GM19238 (cell line): ENCODE data around the gene DLX5.

Source experiments
- DNase-seq: peaks from one replicate; pipeline ENCODE4 v3.0.0; 2011; ENCODE audit warnings: low spot score; ENCODE audit not compliant: insufficient read length

DLX5 gene

DNA sequence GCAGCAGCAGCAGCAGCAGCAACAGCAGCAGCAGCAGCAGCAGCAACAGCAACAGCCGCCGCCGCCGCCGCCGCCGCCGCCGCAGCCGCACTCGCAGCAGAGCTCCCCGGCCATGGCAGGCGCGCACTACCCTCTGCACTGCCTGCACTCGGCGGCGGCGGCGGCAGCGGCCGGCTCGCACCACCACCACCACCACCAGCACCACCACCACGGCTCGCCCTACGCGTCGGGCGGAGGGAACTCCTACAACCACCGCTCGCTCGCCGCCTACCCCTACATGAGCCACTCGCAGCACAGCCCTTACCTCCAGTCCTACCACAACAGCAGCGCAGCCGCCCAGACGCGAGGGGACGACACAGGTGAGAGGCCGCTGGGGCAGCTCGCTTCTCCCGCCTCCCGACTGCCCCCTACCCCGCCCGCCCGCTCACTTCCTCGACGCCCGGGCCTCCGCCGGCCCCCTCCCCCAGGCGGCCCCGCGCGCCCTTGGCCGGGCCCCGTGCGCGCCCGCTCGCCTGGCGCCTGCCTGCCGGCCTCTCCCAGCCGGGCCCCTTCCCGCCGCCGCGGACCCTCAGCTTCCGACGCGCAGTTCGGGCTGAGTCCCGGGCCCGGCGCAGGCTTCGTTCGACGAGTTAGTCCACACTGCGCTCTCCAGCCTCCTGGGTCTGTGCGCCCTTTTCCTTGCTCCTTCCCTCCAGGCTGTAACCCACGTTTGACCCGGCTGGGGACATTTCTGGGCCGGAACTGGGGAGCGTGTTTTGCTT, 18.4 kb downstream of the DLX5 start:
- no peak for DNase-seq

- no peak for DNase-seq
These were observed 19.2 kb downstream of the DLX5 start, which contains the start of gene DLX6 for GRCh38 chr7:97005183-97006054. TSS of gene DLX6 (plus strand) at chr7:97005553. CDS start at chr7:97005978, 425 bp downstream.

- DNase-seq: no peak
These were observed 20.1 kb downstream of the DLX5 start for GRCh38 chr7:97004247-97005182.

DNA sequence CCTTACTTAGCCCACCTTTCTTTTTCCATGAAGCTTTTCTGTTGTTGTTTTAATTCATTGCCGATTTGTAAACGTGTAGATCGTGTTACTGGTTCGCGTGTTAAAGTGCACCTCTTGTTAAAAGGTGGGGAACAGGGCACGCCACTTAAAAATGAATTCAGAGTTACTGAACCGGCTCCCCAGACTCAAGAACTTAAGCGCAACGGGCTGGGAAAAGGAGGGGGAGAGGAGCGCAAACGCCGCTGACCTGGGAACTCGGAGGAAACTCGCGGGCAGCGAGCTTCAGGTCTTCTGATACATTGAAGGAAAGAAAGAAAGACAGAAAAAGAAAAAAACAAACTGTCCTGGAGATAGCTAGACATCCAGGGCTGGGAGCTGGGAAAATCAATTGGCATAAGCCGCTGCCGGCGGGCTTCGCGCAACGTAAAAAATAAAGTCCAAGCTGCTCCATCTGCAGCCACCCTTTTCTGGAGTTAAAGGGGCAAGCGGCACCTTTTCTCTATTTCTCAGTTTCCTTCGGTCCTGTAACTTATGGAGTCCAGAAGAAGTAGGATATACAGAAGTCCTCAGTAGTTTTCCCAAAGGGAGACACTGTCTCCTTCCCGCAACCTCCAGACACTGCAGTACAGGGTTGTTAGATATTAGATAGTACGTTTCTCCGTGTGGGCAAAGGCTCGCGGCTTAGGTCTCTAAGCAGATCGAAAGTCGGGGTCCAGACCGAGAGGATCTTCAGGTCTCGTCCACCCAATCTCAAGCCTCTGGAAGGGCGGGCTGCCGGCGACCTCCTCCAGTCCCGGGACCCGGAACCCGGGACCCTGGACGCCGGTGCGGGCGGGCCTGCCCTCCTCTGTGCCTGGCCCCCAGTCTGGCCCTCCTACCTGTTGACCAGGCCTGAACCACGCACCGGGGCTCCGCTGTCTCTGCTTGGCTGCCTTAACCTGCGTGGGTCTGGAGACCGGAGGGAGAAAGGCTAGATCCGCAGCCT, 21.1 kb downstream of the DLX5 start:
- DNase-seq: no peak

GRCh38 chr7:97002555-97003261, 21.9 kb downstream of the DLX5 start:
- no peak for DNase-seq

GRCh38 chr7:97001656-97002554, 22.7 kb downstream of the DLX5 start:
- DNase-seq: no peak

GRCh38 chr7:97001221-97001620, 23.4 kb downstream of the DLX5 start:
- no peak for DNase-seq

- DNase-seq: no peak
These were observed 25.9 kb downstream of the DLX5 start for GRCh38 chr7:96998744-96999143.

GRCh38 chr7:96998333-96998732, 26.3 kb downstream of the DLX5 start:
- DNase-seq: no peak

GRCh38 chr7:96997512-96998032, 27.1 kb downstream of the DLX5 start:
- DNase-seq: no peak

GRCh38 chr7:96996958-96997511, 27.6 kb downstream of the DLX5 start:
- DNase-seq: no peak

GRCh38 chr7:96996111-96996957, 28.3 kb downstream of the DLX5 start:
- no peak for DNase-seq

- no peak for DNase-seq
These were observed 29.1 kb downstream of the DLX5 start for GRCh38 chr7:96995406-96996110.

DNA sequence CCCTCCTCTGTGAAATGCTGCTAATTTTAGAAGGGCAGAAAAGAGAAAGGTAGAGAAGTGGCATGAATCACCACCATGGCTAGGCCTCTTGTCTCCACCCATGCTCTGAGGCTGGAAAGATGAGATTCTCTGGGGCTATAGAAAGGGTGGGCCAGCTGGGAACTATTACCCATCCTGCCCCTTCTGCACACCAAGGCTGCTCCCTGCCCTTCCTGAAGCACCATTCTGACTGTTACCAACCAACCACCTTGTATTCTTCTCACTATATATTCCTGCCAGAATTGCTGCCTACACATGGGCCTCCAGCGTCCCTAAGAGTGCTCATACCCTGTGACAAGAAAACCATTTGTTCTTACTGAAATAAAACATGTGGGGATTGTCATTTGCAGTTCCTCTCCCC, 30.7 kb downstream of the DLX5 start:
- DNase-seq: no peak

GRCh38 chr7:96993094-96993865, 31.4 kb downstream of the DLX5 start:
- no peak for DNase-seq
